Fibroblast of lung (primary cell): ENCODE results near the gene APOBEC3A.

Source experiments
- CTCF ChIP-seq, 2 donors: IDR thresholded peaks in 1 of 2; conservative IDR thresholded peaks in 1 of 2; 1 replicate in 1 of 2; 2 replicates in 1 of 2; pipeline ENCODE4 v1.5.1; 2011 to 2012; ENCODE audit warnings: low read length in 2 of 2, control low read depth in 1 of 2, inconsistent platforms in 1 of 2, low read depth in 1 of 2, mild to moderate bottlenecking in 1 of 2
- EZH2 ChIP-seq: IDR thresholded peaks from 2 replicates; pipeline ENCODE4 v1.5.1; 2012; ENCODE audit warnings: low read length, control low read depth, mild to moderate bottlenecking; ENCODE audit errors: missing control alignments

- TF ChIP-seq CTCF (conservative IDR thresholded peaks at IDR 0.05 in 1 of 2, IDR thresholded peaks at IDR 0.05 in 1 of 2; ENCODE audit: low read depth in 1 of 2, low read length in 2 of 2) (no peak), EZH2 (no peak)
These were observed 7.5 kb upstream of the APOBEC3A start for GRCh38 chr22:38949889-38950405.
